DND-41 (cell line): ENCODE measurements around the gene CFAP251.

ENCODE experiments used
- CTCF ChIP-seq: IDR thresholded peaks from 2 replicates; pipeline ENCODE4 v1.5.1; 2012; ENCODE audit warnings: borderline replicate concordance, low read length, moderate library complexity, mild to moderate bottlenecking; ENCODE audit not compliant: poor library complexity, severe bottlenecking; ENCODE audit errors: extremely low read depth
- EZH2 ChIP-seq: IDR thresholded peaks from 3 replicates; pipeline ENCODE4 v1.6.1; 2012; ENCODE audit warnings: borderline replicate concordance, low read depth, mild to moderate bottlenecking, moderate library complexity, low read length, inconsistent platforms; ENCODE audit not compliant: severe bottlenecking

GRCh38 chr12:121964813-121965643 is 46.6 kb downstream of the CFAP251 start:
- TF ChIP-seq CTCF: no peak
- no peak for TF ChIP-seq EZH2
